PC-9 (cell line): ENCODE results near the gene RBM14.

Experiments used
- CTCF ChIP-seq: fragments of 200-600 bp; sonication (generic); conservative IDR thresholded peaks from 2 replicates; pipeline ENCODE4 v1.6.1; 2017; ENCODE audit warnings: mixed run types, antibody characterized with exemption, mild to moderate bottlenecking, moderate library complexity
- EZH2 ChIP-seq: fragments of 200-600 bp; sonication (generic); IDR thresholded peaks from 2 replicates; pipeline ENCODE4 v1.8.0; 2017; ENCODE audit warnings: antibody characterized with exemption, low read depth

DNA sequence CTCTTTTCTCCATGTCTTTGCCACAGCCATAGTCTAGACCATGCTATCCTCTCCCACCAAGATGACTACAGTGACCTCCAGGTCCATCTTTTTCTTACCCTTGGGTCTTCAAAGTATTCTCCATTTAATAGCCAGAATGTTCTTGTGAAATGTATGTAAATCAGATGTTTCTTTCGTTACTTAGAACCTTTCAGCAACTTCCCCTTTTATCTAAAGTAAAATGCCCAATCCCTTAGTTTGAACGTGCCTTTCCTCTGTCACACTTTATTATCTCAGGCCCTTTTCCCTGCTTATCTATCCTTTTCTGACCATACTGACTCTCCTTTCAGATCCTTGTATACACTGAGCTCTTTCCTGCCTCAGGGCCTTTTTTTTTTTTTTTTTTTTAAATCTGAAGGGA is 43.3 kb downstream of the RBM14 start:
- TF ChIP-seq CTCF (no peak), EZH2 (no peak)
